Right cardiac atrium (tissue), 5 donors: ENCODE results near the gene METTL22. TPM values are rescaled to one million over a fixed set of nuclear protein-coding genes. Genes with fewer than 3 reads are reported as not detected.

Experiments used
- ATAC-seq, 2 donors: fragments of 200-7000 bp; cut with Tn5 transposase; one replicate each; pipeline versions ENCODE4 v1.8.0 to v1.9.1; 2020; ENCODE audit warnings: moderate library complexity in 2 of 2, mild to moderate bottlenecking in 1 of 2
- DNase-seq, 3 donors: peaks; one replicate each; pipeline ENCODE4 v3.0.0-alpha.2; 2020
- H3K27ac ChIP-seq: one replicate; pipeline ENCODE4 v1.5.1; 2013; ENCODE audit warnings: mild to moderate bottlenecking, low read length, control low read depth, moderate library complexity
- H3K27me3 ChIP-seq: one replicate; pipeline ENCODE4 v1.6.1; 2013; ENCODE audit not compliant: control insufficient read depth, insufficient read depth
- H3K4me1 ChIP-seq: one replicate; pipeline ENCODE4 v1.6.1; 2013; ENCODE audit warnings: low read length; ENCODE audit not compliant: control insufficient read depth, insufficient read depth
- H3K4me3 ChIP-seq: one replicate; pipeline ENCODE4 v1.5.1; 2013; ENCODE audit warnings: low read length, control low read depth
- H3K9me3 ChIP-seq: one replicate; pipeline ENCODE4 v1.6.1; 2013; ENCODE audit warnings: low read length; ENCODE audit not compliant: control insufficient read depth
- WGBS: extraction: QIAGEN DNeasy Blood & Tissue Kit; methylation state at CpG from one replicate; pipeline ENCODE4 v1.1.7; 2013; 5-methylcytosine and 5-hydroxymethylcytosine counted together
- intact Hi-C, 4 donors: fragments of 100-400 bp; cut with DNase I; formaldehyde crosslinking; loops; one replicate each; pipeline versions ENCODE4 v1.11.0 to v1.14.0; 2022 to 2023
- polyA plus RNA-seq: library from polyadenylated mRNA; stranded (reverse); fragments of 200-250 nt; gene quantifications from one replicate; pipeline ENCODE4 v1.2.3, GENCODE V29; 2013
- total RNA-seq, 4 donors: library from RNA; stranded (reverse); fragmentation: NEBNext Ultra II Directional; extraction: Animal tissue kit (Norgen Biotek cat#: 25700); gene quantifications; one replicate each; pipeline ENCODE4 v1.2.1, GENCODE V29; 2021
- donor health status: healthy with polysubstance abuse.
- donor health status: DM: no; HTN: yes; CAD: no.
- donor health status: DM: no; HTN: no; CAD: no.
- donor health status: DM: no; HTN: yes; CAD: no; lungs with severe emphysema.
- donor health status: DM: yes; HTN: yes; CAD: no.

METTL22 gene
- total and polyA plus RNA-seq, 5 donors = 26.9 to 37.3 (median 30.0) TPM

GRCh38 chr16:8583732-8584131 is 37.8 kb upstream of the METTL22 start:
- intact Hi-C loops = no loop called here
- no peaks in the 10 kb centered on the region for H3K9me3 ChIP-seq
- WGBS = 70% methylated on average over 4 of the region's 4 CpGs
- no peaks in the 10 kb centered on the region for H3K27me3 ChIP-seq
- ATAC-seq (no peak), DNase-seq (no peak)
- no peak overlapping the region for H3K4me3 ChIP-seq
- no peak overlapping the region for H3K27ac ChIP-seq
- H3K4me1 ChIP-seq = no peaks in the 10 kb centered on the region

GRCh38 chr16:8585041-8585440 is 36.5 kb upstream of the METTL22 start:
- WGBS = 88% methylated on average over 2 of the region's 2 CpGs
- no peaks in the 10 kb centered on the region for H3K9me3 ChIP-seq
- no peak overlapping the region for H3K27ac ChIP-seq
- ATAC-seq = no peak
- no peaks in the 10 kb centered on the region for H3K4me1 ChIP-seq
- H3K27me3 ChIP-seq = no peaks in the 10 kb centered on the region
- DNase-seq = no peak
- H3K4me3 ChIP-seq = no peak overlapping the region
- intact Hi-C loops = no loop called here

- Histone ChIP-seq H3K9me3 (no peaks in the 10 kb centered on the region), H3K4me1 (no peaks in the 10 kb centered on the region), H3K4me3 (no peak overlapping the region), H3K27ac (no peak overlapping the region), H3K27me3 (no peaks in the 10 kb centered on the region)
- ATAC-seq (no peak), DNase-seq (no peak)
- 80% methylated on average over 3 of the region's 3 CpGs for WGBS
- intact Hi-C loops = no loop called here
Observed at GRCh38 chr16:8585857-8586256, 35.6 kb upstream of the METTL22 start.

DNA sequence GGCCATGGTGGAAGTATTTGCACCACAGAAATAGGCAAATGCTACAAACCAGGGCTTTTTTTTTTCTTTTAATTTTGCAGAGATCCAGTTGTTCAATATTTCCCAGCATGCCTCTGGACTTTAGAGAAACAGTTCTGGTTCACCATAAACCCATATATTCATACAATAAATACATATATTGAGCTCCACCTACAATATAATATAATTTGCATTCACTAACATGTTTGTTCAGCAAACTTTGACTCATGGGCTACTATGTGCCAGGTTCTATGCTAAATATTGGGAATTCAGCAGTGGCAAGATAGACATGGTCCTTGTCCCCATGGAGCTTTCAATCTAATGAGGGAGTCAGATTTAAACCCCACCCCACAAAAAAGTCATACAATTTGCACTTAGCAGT is 34.4 kb upstream of the METTL22 start:
- Histone ChIP-seq H3K4me1 (no peaks in the 10 kb centered on the region), H3K27ac (no peak overlapping the region), H3K9me3 (no peaks in the 10 kb centered on the region), H3K4me3 (no peak overlapping the region), H3K27me3 (no peaks in the 10 kb centered on the region)
- intact Hi-C loops = no loop called here
- DNase-seq (no peak), ATAC-seq (no peak)

GRCh38 chr16:8588682-8589056 is 32.8 kb upstream of the METTL22 start:
- no peak for DNase-seq
- intact Hi-C loops = no loop called here
- no peaks in the 10 kb centered on the region for H3K9me3 ChIP-seq
- WGBS = 4% methylated on average over 9 of the region's 9 CpGs
- no peaks in the 10 kb centered on the region for H3K4me1 ChIP-seq
- no peak overlapping the region for H3K4me3 ChIP-seq
- no peak overlapping the region for H3K27ac ChIP-seq
- H3K27me3 ChIP-seq = no peaks in the 10 kb centered on the region
- ATAC-seq = no peak

DNA sequence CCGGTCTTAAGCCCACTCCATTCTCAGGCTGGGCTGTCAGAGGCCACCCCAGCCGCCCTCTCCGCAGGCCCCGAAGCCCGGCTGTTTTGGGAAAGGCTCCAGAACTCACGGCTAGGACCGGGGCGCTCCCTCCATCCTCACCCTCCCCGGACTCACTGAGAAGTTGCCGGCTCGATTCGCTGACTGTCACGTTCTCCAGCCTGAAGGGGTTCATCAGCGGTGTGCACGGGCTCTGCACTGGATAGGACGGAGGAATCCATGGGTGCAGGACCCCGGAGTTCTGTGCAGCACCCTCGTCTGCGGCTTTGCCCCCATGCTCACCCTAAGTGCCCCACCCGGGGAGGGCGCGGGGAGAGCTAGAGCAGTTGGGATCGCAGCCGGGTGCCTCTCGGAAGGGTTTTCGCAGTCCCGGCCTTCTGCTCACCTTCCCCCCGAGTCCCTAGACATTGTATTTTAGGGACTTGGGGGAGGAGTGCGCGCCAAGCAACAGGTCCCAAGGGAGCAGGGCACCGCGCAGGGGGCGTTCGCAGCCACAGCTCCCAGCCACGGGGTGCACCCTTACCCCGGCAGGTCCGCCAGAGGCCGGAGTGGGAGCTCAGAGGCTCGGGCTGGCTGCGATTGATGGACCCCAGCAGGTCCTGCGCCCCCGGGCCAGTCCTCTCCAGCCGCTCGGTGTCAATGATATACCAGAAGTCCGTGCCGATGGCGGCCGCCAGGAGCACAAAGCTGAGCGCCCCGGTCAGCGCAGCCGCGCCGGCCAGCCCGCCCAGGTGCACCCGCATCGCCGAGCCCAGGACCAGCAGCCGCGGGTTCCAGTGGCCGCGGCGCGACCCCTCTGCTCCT is 32.2 kb upstream of the METTL22 start:
- H3K4me3 ChIP-seq = no peak overlapping the region
- H3K27me3 ChIP-seq = no peaks in the 10 kb centered on the region
- no peaks in the 10 kb centered on the region for H3K4me1 ChIP-seq
- intact Hi-C loops = no loop called here
- H3K9me3 ChIP-seq = no peaks in the 10 kb centered on the region
- H3K27ac ChIP-seq = no peak overlapping the region
- WGBS = 1% methylated on average over 64 of the region's 64 CpGs
- DNase-seq (no peak), ATAC-seq (no peak)

- H3K4me3 ChIP-seq = no peak within 1 kb of the TSS
- intact Hi-C loops = no loop called here
- no peaks in the 10 kb centered on the region for H3K9me3 ChIP-seq
- no peak within 1 kb of the TSS for H3K27ac ChIP-seq
- H3K4me1 ChIP-seq = no peaks in the 10 kb centered on the region
- WGBS = 2% methylated on average over 41 of the region's 41 CpGs
- no peaks in the 10 kb centered on the region for H3K27me3 ChIP-seq
- DNase-seq = no peak
- no peak for ATAC-seq
Observed at GRCh38 chr16:8589900-8590688, 31.4 kb upstream of the METTL22 start, which contains the start of gene TMEM114. Gene TMEM114, minus strand, starts transcription at chr16:8590511. Its CDS starts 673 bp downstream, at chr16:8589838.

GRCh38 chr16:8590811-8591210 is 30.7 kb upstream of the METTL22 start:
- no peak for ATAC-seq
- Histone ChIP-seq H3K4me3 (no peak overlapping the region), H3K27me3 (no peaks in the 10 kb centered on the region), H3K9me3 (no peaks in the 10 kb centered on the region), H3K4me1 (no peaks in the 10 kb centered on the region), H3K27ac (no peak overlapping the region)
- 94% methylated on average over 3 of the region's 3 CpGs for WGBS
- intact Hi-C loops = no loop called here
- no peak for DNase-seq

GRCh38 chr16:8591451-8591850 is 30.0 kb upstream of the METTL22 start:
- Histone ChIP-seq H3K4me1 (no peaks in the 10 kb centered on the region), H3K27ac (no peak overlapping the region), H3K27me3 (no peaks in the 10 kb centered on the region), H3K9me3 (peaks cover under 1% of the 10 kb centered on the region), H3K4me3 (no peak overlapping the region)
- 93% methylated on average over 3 of the region's 3 CpGs for WGBS
- no peak for ATAC-seq
- no peak for DNase-seq
- intact Hi-C loops = no loop called here

GRCh38 chr16:8594149-8594666 is 27.3 kb upstream of the METTL22 start:
- H3K4me3 ChIP-seq = no peak overlapping the region
- no peaks in the 10 kb centered on the region for H3K27me3 ChIP-seq
- 38% methylated on average over 9 of the region's 9 CpGs for WGBS
- DNase-seq (no peak), ATAC-seq (no peak)
- no peaks in the 10 kb centered on the region for H3K4me1 ChIP-seq
- H3K9me3 ChIP-seq = peaks cover 2% of the 10 kb centered on the region
- H3K27ac ChIP-seq = no peak overlapping the region
- intact Hi-C loops = no loop called here

DNA sequence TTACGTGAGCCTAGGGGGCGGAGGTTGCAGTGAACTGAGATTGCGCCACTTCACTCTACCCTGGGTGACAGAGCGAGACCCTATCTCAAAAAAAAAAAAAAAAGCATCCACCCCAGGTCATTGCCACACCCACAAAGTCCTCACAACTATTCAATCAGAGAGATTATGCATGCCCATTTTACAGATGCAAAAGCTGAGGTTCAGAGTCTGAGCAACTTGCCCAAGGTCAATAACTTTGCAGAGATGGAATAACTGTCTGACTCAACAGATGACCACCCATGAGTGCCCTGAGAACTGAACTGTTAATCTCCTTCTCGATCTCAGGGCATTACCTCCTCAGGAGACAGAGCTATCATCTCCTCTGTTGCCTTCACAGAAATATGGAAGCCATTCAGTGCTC is 25.7 kb upstream of the METTL22 start:
- Histone ChIP-seq H3K9me3 (peaks cover 2% of the 10 kb centered on the region), H3K27ac (no peak overlapping the region), H3K27me3 (no peaks in the 10 kb centered on the region), H3K4me3 (no peak overlapping the region), H3K4me1 (no peaks in the 10 kb centered on the region)
- WGBS = 91% methylated on average over 5 of the region's 5 CpGs
- intact Hi-C loops = no loop called here
- DNase-seq (no peak), ATAC-seq (no peak)
